Caki2 (cell line): ENCODE results near the gene FBN1. TPM values are rescaled to one million over a fixed set of nuclear protein-coding genes. Genes with fewer than 3 reads are reported as not detected.

Source experiments
- DNase-seq: peaks from one replicate; pipeline ENCODE4 v3.0.0-alpha.2; 2015; ENCODE audit warnings: low read depth
- in situ Hi-C: cut with HindIII; loops from 2 replicates; pipeline ENCODE4 v1.10.0; 2016; ENCODE audit warnings: low sequenced_read_pairs, low pct_unique_long_range_greater_than_20kb, mixed read lengths
- total RNA-seq: library from RNA; depleted of rRNA; stranded (reverse); fragments of >200 nt; shearing (Covaris generic); gene quantifications from 2 replicates; pipeline ENCODE4 v1.2.3, GENCODE V29; 2014; ENCODE audit warnings: low replicate concordance

Gene FBN1
- total RNA-seq, 1 experiment from 2014 or later: 22.5 TPM

DNA sequence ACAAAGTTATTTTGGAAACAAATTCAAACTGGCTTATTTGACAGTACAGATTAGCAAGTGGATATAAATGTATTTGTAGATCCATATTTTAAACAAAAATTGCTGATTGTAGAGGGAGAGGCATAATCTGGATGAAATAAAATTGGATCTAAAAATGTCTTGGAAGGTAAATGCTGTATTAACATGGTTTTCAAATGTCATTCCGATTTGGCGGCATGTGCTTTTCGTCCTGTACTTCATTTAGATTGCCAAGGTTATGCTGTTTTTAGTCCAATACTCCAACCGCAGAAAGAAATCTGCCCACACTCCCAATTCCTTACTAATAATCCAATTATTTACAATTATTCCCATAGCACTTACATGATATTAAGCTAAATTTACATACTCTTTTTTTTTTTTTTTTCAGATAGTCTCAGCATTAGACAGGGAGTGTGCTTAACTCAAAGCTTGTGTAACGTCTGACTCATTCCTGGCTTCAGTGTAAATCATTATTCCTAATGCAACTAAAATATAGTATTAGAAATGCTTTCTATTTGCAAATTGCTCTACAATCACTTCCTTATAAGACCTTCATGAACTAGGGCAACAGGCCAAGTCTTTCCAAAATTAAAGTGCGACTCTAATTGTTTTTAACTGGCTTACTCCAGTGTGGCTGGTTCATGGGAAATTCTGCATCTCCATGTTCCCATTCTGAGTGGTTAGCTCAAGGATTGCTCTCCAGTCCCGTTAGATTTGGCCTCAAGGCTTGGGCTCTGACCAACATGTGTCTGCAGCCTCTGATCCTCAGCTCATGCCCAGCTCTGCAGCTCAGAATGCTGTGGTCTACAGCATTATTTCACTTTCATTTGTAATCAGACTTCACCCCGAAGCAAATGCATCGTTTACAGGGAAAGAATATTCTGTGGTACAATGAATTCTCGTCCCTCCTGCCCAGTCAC lies 103.9 kb downstream of the FBN1 start:
- in situ Hi-C loops: no loop called here
- no peak for DNase-seq

GRCh38 chr15:48540756-48541155 lies 104.8 kb downstream of the FBN1 start:
- in situ Hi-C loops: no loop called here
- no peak for DNase-seq

- DNase-seq: no peak
- in situ Hi-C loops: no loop called here
Observed at GRCh38 chr15:48538941-48539340, 106.6 kb downstream of the FBN1 start.

GRCh38 chr15:48537271-48538113 lies 108.0 kb downstream of the FBN1 start:
- in situ Hi-C loops: no loop called here
- DNase-seq: no peak

DNA sequence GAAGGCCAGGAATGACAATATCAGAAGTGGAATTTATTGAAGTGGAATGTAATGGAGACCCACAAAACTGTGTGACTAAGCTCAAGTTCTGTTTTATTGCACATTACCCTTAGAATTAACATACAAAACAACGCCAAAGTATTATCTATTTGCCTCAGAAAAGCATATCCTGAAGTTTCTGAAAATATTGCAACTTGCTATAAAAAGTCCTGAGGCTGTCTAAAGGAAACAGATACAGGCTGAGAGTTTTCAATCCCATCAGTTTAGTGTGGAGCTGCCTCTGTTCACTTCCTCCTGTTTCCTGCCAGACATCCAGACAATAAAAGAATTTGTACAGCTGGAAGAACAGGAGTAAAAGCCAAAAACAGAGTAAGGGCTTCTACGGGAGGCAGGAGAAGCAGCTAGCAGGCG lies 108.8 kb downstream of the FBN1 start:
- in situ Hi-C loops: no loop called here
- no peak for DNase-seq

GRCh38 chr15:48533982-48534381 lies 111.5 kb downstream of the FBN1 start:
- in situ Hi-C loops: no loop called here
- no peak for DNase-seq

GRCh38 chr15:48532946-48533345 lies 112.6 kb downstream of the FBN1 start:
- DNase-seq: no peak
- in situ Hi-C loops: no loop called here

DNA sequence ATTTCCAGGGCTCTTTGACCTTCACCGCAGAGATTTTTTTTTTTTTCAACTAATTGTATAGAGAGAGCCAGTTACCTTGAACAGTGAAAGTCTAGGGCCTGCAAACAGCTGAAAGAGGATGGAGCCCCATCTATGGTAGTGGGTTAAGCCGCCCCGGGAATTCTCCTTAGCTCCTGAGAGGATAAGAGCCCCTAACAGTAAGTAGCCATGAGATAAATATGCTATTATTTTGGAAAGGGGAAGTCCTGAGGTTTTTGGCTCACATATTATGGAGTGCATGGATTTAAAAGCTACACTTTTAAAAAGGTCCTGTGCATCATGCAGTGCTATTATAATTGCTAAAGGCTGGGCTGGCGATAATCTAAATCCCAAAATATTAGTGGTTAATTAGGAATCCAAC lies 115.0 kb downstream of the FBN1 start:
- DNase-seq: no peak

DNA sequence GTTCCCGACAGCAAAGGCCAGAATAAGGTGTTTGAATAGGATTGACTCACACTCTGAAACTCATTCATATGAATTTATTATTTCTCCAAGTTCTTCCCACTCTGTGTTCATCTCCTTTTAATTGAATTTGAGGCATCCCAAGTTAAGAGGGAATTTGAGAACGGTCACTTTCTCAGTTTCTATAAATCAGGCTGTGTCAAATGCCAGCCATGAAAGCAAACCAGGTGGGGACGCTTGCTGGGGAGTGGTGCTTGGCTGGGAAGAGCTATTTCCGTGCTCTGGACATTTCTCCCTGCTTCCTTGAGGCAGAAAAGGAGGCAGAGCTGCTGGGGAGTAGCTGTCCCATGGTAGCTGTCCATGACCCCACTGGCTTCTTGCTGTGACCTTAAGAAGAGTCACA lies 116.6 kb downstream of the FBN1 start:
- no peak for DNase-seq
- in situ Hi-C loops: no loop called here

More for the DNA sequence above, 115.0 kb downstream of the FBN1 start:
- in situ Hi-C loops: no loop called here

DNA sequence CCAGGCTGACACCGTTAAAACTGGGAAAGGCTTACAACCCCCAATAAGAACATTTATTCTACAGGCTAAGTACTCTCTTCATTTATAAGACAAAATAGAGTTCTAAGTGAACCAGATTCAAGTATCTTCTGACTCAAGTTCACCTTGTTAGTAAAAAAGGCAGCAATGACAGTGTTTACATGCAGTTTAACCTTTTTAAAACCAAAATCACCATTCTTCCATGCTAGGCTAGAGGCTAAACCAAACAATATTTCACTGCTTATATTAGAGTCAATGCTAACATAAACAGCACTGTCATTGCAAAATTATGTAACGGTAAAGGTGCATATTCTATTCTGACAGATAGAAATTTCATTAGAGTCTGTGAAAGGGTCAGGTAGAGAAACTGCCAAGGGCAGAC lies 118.0 kb downstream of the FBN1 start:
- in situ Hi-C loops: no loop called here
- no peak for DNase-seq

DNA sequence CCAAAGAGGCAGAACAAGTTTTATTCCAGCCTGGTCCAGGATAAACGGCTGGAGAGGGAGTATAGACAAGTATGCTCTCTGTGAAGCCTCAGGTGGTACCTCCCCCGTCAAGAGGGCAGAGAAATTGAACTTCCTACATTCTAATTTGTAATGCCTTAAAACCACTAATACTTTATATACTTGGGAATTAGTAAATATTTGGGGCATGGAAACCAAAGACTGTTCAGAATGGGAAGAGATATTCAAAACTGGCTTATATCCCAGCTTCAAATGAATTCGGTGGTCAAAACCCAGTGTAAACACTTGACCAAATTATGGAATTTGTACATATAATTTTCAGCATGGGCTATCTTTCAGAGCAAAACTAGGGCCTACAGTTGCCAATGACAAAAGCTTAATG lies 122.6 kb downstream of the FBN1 start:
- in situ Hi-C loops: no loop called here
- no peak for DNase-seq

DNA sequence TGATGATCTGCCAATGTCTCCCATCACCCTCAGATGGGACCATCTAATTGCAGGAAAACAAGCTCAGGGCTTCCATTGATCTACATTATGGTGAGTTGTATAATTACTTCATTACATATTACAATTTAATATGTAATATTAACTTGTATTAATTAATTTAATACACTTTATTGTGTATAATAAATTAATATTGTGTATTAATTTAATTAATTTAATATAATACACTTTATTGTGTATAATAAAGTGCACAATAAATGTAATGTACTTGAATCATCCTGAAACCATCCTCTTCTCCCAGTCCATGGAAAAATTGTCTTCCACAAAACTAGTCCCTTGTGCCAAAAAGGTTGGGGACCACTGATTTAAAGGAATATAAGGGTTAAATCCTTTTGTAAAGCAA lies 123.4 kb downstream of the FBN1 start:
- DNase-seq: no peak
- in situ Hi-C loops: no loop called here

DNA sequence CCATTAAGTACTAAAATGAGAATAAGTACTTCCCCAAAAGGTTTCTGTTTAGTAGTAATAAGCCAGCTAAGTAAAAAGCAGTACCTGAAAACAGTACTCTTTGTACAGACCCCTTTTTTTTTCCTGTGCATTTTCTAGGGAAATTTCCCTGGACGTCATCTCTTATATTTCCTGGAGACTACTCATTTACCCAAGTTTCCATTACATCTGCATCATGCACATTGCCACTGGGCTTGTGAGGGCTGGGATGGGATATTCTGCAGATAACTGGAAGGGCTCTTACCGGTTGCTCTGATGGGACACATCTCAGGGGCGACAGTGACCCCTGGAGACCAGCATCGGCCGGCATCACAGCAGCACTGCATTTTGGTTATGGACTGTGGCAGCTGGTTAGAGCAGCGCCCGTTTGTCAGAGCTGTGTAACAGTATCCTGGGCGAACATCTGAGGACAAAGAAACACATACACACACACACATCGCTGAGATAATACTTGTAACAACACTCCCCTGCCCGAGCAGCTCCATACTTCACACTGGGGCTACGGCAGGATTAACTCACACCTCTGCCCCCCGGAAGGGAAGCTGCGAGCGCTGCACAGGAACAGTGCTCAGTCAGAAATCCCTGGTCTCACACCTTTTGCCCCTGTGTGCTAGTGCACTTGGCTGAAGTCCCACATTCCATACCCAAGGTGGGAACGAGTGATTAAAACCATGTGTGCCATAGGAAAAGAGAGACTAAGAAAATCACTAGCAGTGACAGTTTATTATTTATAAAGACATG lies 124.9 kb downstream of the FBN1 start:
- no peak for DNase-seq
- in situ Hi-C loops: no loop called here

GRCh38 chr15:48516121-48516520 lies 129.4 kb downstream of the FBN1 start:
- DNase-seq: no peak
- in situ Hi-C loops: no loop called here

- in situ Hi-C loops: no loop called here
- DNase-seq: no peak
Observed at GRCh38 chr15:48515500-48515899, 130.0 kb downstream of the FBN1 start.

GRCh38 chr15:48514103-48514816 lies 131.2 kb downstream of the FBN1 start:
- no peak for DNase-seq
- in situ Hi-C loops: no loop called here

DNA sequence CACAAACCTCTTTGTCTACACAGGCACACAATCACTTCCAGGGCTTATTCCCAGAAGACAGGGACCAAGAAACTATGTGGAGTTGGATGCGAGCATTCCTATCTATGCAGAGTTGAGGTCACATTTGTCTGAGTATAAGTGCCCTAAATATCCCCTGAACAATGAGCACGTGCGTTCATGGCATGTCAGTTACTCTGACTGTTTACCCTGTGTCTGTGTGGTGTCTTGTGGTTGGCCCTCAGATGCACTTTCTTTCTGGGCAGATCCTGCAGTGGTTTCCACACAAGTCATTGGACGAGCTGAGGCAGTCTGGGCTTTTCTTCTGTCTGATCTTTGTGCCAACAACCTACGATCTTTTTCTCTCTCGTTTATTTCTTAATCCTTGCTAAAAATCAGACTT lies 134.5 kb downstream of the FBN1 start:
- in situ Hi-C loops: no loop called here

More for the DNA sequence above, 134.5 kb downstream of the FBN1 start:
- no peak for DNase-seq
